ENCODE results near the gene SDHAF3. TPM values are rescaled to one million over a fixed set of nuclear protein-coding genes. Genes with fewer than 3 reads are reported as not detected.
"Not testable (repeated sequence)": the region's sequence is repeated elsewhere in the genome, so short reads cannot be mapped to it uniquely, and the experiment has no call there.

Gene SDHAF3
- total RNA-seq, 3 donors from 2014 or later: 4.3 to 12.3 (median 8.5) TPM

- H3K36me3 ChIP-seq: no peaks in the 10 kb centered on the region
- intact Hi-C loops (cut with DNase I; ENCODE audit: low total_unique reads): no loop called here
- TF ChIP-seq CTCF (IDR thresholded peaks at IDR 0.05) (no peak), POLR2A (IDR thresholded peaks at IDR 0.05) (no peak), POLR2AphosphoS5 (IDR thresholded peaks at IDR 0.05) (no peak)
- no peaks in the 10 kb centered on the region for H3K4me1 ChIP-seq
- H3K27me3 ChIP-seq: no peaks in the 10 kb centered on the region
- H3K4me3 ChIP-seq: no peak overlapping the region
- no peak overlapping the region for H3K27ac ChIP-seq
- DNase-seq (ENCODE audit: low spot score in 2 of 2): no peak
- peaks cover 11 to 12% of the 10 kb centered on the region in 2 donors for H3K9me3 ChIP-seq
These were observed 27.6 kb downstream of the SDHAF3 start for GRCh38 chr7:97145068-97145467.

DNA sequence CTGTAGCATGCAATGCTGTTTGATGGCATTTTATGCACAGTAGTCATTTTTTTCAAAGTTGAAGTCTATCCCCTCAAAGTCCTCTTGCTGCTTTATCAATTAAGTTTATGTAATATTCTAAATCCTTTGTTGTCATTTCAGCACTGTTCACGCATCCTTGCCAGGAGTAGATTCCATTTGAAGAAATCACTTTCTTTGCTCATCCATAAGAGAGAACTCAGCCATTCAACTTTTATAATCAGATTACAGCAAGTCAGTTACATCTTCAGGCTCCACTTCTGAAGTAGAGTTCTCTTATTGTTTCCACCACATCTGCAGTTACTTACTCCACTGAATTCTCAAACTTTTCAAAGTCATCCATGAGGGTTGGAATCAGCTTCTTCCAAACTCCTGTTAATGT lies 32.3 kb downstream of the SDHAF3 start:
- H3K9me3 ChIP-seq: no peaks in the 10 kb centered on the region
- no peak overlapping the region for H3K4me3 ChIP-seq
- no peak overlapping the region for H3K27ac ChIP-seq
- intact Hi-C loops (cut with DNase I; ENCODE audit: low total_unique reads): loop anchor here (5.0 kb wide), 1 partner anchor 882 kb away; no protein-coding TSS in a partner anchor
- no peaks in the 10 kb centered on the region for H3K27me3 ChIP-seq
- H3K36me3 ChIP-seq: no peaks in the 10 kb centered on the region
- TF ChIP-seq POLR2A (IDR thresholded peaks at IDR 0.05) (no peak), POLR2AphosphoS5 (IDR thresholded peaks at IDR 0.05) (no peak), CTCF (IDR thresholded peaks at IDR 0.05) (no peak)
- no peak for DNase-seq (ENCODE audit: low spot score in 2 of 2)
- H3K4me1 ChIP-seq: no peaks in the 10 kb centered on the region

DNA sequence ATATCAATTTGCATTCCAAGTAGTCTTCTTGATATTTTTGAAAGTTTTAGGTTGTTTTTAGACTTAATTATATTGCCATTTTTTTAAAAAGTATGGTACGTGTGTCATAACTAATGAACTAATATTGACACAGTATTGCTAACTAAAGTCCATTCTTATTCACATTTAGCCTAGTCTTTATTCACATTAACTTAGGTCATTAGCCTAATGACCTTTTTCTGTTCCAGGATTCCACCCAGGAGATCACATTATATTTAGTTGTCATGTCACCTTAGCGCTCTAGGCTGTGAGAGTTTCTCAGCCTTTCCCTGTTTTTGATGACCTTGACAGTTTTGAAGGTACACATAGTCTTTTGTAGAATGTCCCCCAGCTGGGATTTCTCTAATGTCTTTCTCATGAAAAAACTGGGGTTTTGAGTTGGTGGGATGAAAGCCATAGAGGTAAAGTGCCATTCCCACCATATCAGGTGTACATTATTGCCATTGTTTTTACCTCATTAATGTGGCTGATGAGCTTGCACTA lies 38.5 kb downstream of the SDHAF3 start:
- TF ChIP-seq POLR2A (IDR thresholded peaks at IDR 0.05) (no peak), CTCF (IDR thresholded peaks at IDR 0.05) (no peak), POLR2AphosphoS5 (IDR thresholded peaks at IDR 0.05) (no peak)
- DNase-seq (ENCODE audit: low spot score in 2 of 2): no peak
- Histone ChIP-seq H3K27ac (no peak overlapping the region), H3K4me3 (no peak overlapping the region), H3K9me3 (peaks cover 6% of the 10 kb centered on the region in 2 donors), H3K27me3 (no peaks in the 10 kb centered on the region), H3K4me1 (no peaks in the 10 kb centered on the region), H3K36me3 (no peaks in the 10 kb centered on the region)
- intact Hi-C loops (cut with DNase I; ENCODE audit: low total_unique reads): no loop called here

DNA sequence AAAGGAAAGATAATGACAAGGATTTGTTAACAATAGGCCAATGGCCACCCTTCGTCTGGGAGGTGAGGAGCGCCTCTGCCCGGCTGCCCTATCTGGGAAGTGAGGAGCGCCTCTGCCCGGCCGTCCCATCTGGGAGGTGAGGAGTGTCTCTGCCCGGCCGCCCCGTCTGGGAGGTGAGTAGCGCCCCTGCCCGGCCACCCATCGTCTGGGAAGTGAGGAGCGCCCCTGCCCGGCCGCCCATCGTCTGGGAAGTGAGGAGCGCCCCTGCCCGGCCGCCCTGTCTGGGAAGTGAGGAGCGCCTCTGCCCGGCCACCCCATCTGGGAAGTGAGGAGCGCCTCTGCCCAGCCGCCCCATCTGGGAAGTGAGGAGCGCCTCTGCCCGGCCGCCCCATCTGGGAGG lies 42.5 kb downstream of the SDHAF3 start:
- H3K4me3 ChIP-seq; DNase-seq (ENCODE audit: low spot score in 2 of 2); H3K9me3 ChIP-seq; intact Hi-C loops (cut with DNase I; ENCODE audit: low total_unique reads); H3K27ac ChIP-seq; H3K27me3 ChIP-seq; H3K4me1 ChIP-seq; H3K36me3 ChIP-seq: not testable (repeated sequence)

GRCh38 chr7:97161609-97162008 lies 44.1 kb downstream of the SDHAF3 start:
- H3K4me3 ChIP-seq; H3K36me3 ChIP-seq; H3K27me3 ChIP-seq; DNase-seq (ENCODE audit: low spot score in 2 of 2); intact Hi-C loops (cut with DNase I; ENCODE audit: low total_unique reads); H3K9me3 ChIP-seq; H3K4me1 ChIP-seq; H3K27ac ChIP-seq: not testable (repeated sequence)

GRCh38 chr7:97166308-97166707 lies 48.8 kb downstream of the SDHAF3 start:
- Histone ChIP-seq H3K36me3 (no peaks in the 10 kb centered on the region), H3K27me3 (no peaks in the 10 kb centered on the region), H3K4me3 (no peak overlapping the region), H3K4me1 (no peaks in the 10 kb centered on the region), H3K9me3 (no peaks in the 10 kb centered on the region), H3K27ac (no peak overlapping the region)
- TF ChIP-seq CTCF (IDR thresholded peaks at IDR 0.05): no peak
- DNase-seq (ENCODE audit: low spot score in 2 of 2): no peak
- intact Hi-C loops (cut with DNase I; ENCODE audit: low total_unique reads): no loop called here
